NCI-H1436 treated with DMSO at 0.1 percent for 48 hours (cell line): ENCODE data around the gene EXOSC9.
"Not testable (repeated sequence)": the region's sequence is repeated elsewhere in the genome, so short reads cannot be mapped to it uniquely, and the experiment has no call there.

Source experiments
- DNase-seq: peaks from one replicate; lab custom pipeline; 2025; lab: John Stamatoyannopoulos, UW

The EXOSC9 gene, protein sequence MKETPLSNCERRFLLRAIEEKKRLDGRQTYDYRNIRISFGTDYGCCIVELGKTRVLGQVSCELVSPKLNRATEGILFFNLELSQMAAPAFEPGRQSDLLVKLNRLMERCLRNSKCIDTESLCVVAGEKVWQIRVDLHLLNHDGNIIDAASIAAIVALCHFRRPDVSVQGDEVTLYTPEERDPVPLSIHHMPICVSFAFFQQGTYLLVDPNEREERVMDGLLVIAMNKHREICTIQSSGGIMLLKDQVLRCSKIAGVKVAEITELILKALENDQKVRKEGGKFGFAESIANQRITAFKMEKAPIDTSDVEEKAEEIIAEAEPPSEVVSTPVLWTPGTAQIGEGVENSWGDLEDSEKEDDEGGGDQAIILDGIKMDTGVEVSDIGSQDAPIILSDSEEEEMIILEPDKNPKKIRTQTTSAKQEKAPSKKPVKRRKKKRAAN

DNA sequence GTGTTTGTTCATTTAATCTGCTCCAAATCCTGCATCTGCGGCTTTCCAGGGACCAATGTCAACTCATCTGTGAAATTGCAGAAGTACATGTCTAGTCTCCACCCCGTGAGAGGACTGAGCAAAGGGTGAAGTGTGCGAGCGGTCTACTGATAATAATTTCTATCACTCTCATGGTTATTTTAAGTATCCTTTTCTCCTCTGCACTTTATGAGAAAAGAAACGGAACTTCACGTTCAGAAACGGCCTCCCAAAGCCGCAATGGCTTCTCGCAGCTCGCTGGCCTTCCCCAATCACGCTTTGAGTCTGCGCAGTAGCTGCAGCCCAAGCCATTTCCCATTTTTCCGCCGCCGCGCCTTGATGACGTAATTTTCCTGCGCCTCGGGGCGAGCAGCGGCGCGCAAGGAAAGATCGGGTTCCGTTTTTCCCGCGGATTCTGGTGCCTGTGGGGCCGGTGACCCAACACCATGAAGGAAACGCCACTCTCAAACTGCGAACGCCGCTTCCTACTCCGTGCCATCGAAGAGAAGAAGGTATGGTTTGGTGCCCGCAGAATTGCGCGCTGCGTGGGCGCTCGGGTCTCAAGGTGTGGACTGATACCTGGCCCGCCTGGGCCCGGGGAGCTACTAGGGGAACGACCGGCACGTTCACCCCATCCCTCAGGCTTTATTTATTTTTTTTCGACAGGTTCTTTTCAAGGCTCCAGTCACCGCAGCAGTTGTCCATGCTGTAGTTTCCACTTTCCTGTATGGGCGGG, at the start of gene EXOSC9:
Gene EXOSC9 (plus strand): TSS at position 363 of the 754 bp plus-strand sequence. CDS start 102 bp downstream, at position 465.
- DNase-seq: peak; percentile 57

DNA sequence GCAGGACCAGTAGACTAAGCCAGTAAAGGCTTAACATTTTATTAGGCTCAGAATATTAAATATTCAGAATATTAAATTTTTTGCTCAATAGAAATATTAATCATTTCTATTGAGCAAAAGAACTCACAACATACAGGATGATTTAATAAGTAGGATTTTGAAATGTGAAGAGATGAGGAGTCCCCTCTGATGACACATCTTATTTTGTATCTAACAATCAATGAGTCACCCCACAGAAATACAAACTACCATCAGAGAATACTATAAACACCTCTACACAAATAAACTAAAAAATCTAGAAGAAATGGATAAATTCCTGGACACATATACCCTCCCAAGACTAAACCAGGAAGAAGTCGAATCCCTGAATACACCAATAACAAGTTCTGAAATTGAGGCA, 49.0 kb upstream of the EXOSC9 start:
- not testable (repeated sequence) for DNase-seq

DNA sequence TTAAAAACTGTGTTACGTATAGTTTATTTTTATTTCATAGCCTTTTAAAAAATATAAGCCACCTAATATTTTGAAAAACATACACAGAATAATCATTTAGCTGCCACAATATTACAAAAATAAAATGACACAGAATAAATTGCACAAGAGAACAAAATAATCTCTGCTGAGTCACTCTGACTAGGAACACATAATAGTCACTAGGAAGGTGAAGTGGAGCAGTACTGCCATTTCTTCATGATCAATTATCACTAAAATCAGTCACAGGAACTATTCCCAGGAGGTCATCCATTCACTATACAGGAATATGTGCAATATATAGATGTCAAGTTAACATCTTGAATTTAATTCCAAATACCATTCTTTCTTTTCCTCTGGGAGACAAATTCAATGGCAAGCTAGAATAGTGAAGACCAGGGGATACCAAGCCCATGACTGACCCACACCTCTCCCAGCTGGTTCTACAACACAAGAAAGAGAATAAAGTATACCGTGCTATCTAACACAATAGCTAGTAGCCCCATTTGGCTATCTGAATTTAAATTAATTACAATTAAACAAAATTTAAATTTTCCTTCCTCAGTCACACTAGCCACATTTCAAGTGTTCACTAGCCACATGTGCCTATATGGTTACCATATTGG, 42.1 kb upstream of the EXOSC9 start:
- no peak for DNase-seq

DNA sequence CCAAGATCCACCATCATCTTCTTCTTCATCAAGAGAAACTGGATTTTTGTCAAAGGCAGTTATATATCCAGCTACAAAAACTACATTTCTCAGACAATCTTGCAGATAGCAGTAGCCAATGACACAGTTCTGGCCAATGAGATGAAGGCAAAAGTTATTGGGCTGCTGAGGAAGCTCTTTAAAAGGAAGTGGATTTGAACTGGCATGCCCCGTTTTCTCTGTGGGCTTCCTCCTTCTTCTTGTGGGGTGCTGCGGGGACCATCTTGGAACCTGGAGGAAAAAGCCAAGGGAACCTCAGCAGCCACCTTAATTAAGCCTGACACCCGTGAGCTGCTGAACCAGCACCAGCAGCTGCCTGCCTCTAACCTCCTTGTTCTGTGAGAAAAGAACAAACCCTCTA, 40.9 kb upstream of the EXOSC9 start:
- DNase-seq: no peak

DNA sequence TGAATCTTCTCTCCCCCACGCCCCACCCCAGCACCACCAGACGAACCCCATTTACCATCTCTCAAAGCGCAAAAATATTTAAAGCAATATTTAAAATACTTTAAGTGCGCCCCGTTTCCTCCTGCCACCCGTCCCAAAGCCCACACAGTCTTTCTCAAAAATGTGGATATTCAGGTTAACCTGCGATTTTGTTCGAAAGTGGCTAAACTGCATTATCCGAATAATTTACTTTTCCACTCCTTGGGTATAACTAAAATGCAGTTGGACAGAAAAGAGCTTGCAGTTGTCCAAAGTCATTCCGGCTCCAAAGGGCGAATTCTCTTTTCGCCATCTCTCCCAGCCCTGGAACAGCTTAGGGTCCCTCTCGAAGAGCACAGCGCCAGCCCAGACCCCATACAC, 36.8 kb upstream of the EXOSC9 start:
- no peak for DNase-seq

DNA sequence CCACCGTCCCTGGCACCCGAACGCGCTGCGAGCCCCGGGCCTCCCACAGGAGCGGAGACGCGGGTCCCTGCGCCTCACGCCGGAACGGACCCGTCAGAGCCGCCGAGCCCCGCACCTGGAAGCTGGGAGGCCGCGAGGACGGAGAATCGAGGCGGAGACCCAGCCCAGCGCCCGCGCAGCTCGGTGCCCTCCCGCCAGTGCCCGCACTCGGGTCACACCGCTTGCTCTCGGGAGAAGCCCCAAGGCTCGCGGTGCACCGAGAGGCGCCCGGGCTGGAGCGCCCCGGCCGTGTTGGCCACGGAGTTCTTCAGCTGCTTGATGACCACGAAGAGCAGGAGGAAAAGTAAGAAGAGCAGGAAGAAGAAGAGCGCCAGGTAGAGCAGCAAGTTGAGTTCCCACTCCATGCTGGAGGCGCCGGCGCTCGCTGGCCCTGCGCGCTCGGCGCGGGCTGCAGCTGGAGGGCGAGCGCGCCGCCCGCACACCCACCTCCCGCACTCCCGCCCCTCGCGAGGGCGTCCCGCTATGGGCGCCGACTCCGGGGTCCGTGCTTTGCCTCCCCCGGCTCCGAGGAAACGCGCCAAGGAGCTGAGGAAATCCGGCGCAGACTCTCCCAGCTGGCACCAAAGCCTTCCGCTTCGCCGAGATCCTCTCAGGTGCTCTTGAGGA, 36.3 kb upstream of the EXOSC9 start, which contains the start of gene SMIM43:
Gene SMIM43 (minus strand): TSS at position 463 of the 666 bp plus-strand sequence. CDS start 59 bp downstream, at position 404.
- no peak for DNase-seq

DNA sequence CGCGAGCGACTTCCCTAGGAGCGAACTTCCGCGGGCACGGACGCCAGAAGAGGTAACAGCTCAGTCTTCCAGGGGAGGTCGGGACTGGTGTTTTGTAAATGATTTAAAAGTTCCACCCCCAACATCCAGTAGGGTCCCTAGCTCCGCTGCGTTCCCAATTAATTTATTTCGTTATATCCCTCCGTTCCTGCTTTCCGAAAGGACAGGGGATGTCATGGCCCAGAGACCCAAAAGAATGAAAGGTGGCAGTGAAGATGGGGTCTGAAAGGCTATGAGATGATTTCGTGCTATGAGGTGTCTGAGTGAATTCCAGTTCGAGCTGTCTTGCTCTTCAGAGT, 35.8 kb upstream of the EXOSC9 start:
- DNase-seq: no peak

DNA sequence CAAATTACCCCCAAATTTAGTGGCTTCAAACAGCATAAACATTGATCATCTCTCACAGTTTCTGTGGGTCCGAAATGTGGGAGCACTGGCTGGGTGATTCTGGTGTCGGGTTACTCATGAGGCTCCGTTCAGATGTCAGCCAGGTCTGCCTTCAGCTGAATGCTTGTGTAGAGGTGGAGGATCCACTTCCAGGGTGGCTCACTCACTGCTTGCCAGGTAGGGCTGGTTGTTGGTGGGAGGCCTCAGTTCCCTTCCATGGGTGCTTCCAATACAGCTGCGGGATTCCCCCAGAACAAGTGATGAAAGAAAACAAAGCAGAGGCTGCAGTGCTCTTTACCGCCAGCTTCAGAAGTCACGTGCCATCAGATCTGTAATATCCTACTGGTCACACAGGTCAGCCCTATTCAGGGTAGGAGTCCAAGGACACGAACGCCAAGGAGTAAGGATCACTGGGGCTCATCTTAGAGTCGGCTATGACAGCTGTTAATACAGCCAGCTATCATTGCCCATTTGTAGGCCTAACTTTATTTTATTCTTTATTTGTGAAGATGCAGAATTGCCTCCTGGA, 35.1 kb upstream of the EXOSC9 start:
- no peak for DNase-seq

DNA sequence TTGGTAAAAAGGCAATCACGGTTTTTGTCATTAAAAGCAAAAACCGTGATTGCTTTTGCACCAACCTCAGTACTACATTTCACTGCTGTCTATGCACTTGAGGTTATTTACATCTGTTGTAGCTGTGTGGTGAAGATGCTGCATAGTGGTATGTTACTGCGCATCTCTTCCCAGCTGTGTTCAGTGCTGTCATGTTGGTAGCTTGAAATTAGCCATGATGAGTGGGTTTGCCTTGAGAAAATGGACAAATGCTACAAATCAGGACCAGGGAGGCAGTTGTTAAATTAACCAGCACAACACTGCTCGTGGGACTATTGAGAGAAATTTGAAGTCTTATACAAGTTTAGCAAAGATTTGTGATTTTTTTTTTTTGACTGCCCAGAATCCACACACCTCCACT, 34.0 kb upstream of the EXOSC9 start:
- DNase-seq: no peak

DNA sequence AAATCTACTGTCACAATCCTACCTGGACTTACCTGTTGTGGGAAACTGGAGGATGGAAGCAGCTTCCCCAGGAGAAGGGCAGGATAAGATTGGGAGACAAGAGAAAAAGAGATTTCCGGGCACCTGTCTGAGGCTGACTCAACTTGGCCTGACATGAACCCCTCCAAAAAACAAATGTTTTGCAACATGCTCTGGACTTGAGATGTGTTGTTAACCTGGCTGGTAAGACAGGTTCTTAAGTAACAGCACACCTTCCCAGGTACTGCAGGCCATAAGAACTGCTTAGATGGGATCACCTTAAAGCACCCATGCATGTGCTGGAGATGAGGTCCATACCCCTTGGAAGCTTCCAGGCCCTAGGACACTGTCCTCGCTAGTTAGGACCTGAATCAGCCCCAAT, 31.8 kb upstream of the EXOSC9 start:
- no peak for DNase-seq

DNA sequence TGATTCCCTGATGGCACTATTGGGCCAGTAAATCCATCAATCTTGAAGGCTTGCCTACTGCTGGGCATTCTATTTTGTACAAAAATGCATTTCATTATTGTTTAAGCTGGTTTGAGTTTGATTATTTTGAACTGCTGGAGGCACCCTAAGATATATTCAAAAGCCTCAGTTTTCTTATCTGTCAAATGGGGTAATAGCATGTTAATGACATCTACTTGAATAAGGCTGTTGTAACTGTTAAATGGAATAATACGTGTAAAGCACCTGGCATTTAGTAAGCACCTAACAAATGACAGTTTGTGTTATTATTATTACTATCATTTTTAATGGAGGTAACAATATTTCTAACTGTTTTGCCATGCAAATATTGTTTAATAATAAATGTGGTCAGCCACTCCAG, 29.3 kb upstream of the EXOSC9 start:
- DNase-seq: no peak

DNA sequence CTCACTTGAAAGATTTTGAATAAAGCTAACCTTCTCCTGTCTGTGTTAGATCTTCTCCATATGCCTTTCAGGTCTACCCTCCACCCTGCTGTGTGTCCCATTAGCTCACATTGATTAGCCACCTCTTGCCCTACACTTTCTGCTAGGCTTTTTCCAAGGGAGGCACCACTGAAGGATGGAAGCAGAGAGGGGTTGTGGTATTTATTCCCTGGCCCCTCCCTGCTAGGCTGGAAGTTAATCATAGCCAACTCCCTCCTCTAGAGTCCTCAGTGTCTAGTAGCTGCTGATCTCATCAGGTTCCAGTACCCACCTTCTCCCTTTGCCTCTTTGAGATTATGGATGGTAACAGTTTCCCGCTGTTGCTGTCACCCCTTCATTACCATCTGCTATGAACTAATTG, 27.2 kb upstream of the EXOSC9 start:
- no peak for DNase-seq

DNA sequence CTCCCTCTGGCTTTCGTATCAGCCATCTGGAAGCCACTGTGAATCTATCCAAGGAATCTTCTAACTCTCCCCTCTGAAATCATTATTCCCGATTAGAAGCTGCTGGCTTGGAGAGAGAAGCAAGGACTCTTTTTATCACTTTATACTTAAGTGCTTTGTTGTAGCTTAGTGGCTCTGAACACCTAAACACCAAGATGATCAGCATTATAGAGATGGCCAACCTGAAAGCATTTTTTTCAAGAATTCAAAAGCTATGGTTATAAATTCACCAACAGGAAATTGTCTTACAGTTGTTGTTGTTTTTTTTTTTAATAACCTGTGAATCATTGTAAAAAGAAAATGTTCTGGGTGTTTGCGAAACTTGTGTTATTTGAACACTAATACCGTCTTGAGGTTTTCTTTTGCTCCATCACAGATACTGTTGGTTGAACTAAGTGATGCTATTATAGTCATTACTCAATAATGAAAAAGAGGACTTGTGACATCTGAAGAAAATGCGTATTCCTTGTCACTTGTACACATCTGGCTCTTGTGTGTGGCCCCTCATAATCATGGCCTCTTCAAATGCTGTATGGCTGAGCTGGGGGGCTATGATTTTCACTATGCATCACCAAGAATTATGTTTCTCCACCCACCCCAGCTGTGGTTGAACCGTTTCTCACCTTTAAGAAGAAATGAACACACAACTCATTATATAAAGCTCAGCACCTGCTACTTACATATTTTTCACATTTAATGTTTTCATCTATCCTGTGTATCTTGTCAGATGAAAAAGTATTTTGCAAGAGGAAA, 24.3 kb upstream of the EXOSC9 start:
- no peak for DNase-seq

DNA sequence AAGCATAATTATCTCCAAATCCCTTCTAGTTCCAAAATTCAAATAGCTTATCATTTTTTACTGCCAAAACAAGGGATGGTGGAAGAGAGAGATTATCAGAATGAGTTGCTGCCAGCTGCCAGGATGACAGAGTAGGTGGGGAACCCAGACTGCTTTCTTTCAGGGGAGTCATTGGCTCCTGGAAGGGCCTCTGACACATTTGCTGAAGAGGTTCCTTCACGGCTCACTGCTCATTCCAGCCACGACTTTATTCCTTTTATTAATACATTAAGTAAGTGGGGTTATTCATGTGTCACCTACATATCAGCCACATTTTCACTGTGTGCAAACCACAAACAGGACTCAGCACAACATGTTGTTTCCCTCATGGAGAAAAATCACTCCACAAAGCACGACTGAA, 23.5 kb upstream of the EXOSC9 start:
- no peak for DNase-seq

DNA sequence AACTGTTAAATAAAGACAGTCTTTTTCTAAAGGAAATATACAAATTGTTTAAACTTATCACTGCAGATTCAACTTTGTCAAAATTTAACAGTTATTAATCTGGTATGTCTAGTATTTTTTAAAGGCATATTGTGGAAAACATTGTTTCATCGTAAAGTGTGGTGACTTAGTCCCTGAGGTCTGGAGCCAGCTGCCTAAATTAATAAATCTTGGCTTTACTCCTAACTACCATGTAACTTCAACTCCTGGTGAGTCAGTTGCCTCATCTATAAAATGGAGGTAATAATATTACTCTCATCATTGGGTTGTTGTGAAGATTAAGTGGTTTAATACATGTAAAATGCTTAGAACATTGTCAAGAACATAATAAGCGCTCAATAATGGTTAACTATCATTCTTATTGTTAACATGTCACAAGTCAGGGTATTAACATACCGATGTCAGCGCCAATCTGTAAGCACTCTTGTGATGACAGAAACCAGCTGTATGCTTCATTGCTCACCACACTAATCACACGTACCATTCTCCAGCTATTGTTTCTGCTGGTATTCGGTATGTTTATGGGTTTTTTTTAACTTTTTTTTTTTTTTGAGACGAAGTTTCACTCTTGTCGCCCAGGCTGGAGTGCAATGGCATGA, 22.0 kb upstream of the EXOSC9 start:
- no peak for DNase-seq

DNA sequence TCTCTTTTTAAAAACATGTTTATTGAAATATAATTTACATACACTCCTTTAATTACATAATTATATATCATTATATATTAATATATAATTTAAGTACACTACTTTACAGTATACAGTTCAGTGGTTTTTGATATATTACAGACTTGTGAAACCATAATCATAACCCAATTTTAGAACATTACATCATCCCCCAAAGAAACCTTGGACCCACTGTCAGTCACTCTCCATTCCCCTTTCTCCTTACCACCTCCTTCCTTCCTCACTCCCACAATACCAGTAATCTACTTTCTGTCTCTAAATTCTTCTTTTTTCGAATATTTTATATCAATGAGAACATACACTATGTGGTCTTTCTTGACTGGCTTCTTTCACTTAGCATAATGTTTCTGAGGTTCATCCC, 17.9 kb upstream of the EXOSC9 start:
- no peak for DNase-seq

DNA sequence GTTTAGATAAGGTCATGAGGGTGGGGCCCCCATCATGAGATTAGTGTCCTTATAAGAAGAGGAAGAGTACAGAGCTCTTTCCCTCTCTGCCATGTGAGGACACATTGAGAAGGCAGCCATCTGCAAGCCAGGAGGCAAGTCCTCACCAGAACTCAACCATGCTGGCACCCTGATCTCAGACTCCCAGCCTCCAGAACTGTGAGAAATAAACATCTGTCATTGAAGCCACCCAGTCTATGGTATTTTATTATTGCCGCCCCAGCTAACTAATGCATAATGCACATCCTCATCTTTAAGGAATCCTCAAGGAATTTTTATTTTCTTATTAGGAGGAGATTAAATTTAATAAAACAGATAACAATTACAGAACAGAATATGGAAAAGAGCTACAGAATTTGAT, 16.7 kb upstream of the EXOSC9 start:
- DNase-seq: no peak

DNA sequence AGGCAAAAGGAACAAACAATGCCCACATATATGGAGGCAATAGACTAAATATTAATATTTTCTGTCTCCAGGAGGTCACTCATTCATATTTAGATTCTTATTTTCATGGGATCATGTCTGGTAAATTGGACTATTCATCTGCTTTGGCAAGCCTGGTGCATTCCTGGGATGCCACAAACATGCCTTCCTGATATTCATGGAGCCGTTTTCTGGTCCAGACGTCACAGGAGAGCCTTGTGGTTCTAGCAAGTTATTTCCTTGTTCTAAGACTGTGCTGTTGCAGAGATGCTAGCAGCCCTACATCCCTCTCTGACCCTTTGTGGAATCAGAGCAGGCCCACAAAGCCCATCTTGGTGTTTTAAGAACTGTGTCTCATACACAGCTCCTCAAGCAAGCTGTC, 16.1 kb upstream of the EXOSC9 start:
- no peak for DNase-seq

DNA sequence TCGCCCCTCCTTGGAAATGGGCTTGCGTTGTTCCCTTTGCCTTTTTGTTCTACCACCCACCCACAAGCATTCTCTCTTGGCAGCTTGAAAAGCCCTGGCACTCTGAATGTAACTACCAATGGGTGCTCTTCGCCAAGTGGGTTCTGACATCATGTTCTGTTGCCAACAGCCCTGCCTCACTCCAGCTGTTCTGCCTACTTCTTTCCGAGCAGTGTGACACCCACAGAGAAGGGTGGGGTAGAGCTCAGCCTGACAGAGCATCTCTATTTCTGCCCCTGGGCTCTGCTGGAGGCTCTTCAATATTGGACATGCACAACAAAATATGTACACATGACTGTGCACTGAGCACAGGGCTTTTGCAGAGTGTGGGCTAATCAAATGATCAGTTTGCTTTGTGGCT, 15.6 kb upstream of the EXOSC9 start:
- no peak for DNase-seq

DNA sequence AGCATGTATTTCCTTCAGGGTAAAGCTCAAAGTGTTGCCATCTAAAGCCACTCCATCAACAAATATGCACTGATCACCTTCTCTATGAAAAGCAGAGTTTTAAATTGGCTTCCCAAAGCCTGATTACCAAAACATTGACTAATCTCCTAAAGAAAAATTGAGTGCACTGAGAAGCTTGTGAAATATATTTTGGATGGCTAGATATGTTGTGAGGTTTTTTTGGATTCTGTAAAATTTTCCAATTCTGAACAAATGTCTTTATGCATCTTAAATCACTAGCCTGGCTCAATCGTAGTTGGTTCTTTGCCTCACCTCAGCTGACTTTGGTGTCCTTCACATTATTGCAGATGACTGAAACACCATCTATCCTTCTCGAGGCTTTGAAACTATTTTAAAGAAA, 14.9 kb upstream of the EXOSC9 start:
- DNase-seq: no peak

DNA sequence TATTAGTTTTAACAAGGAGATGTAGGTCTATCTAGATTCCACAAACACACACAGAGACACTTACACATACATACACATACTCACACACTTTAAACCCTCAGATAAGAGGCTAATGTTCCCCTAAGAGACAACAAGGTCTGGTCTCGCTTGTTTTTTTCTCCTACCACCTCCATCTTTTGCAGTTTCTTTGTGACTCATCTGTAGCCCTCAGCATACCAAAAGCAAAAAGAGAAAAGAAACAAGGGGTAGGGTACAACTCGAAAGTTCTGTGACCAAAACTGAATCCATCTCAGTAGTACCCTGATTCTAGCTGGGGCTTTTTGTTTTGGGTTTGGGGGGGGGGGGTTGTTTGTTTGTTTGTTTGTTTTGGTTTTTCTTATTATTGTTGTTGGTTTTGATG, 12.2 kb upstream of the EXOSC9 start:
- no peak for DNase-seq
